ENCODE results near the gene SLC6A20.

Gene SLC6A20

GRCh38 chr3:45737234-45737633 lies 59.1 kb downstream of the SLC6A20 start:
- TF ChIP-seq SUZ12 (IDR thresholded peaks at IDR 0.05) (no peak), PKNOX1 (IDR thresholded peaks at IDR 0.05) (no peak), SP1 (IDR thresholded peaks at IDR 0.05) (no peak), FOXA1 (IDR thresholded peaks at IDR 0.05) (no peak), HDGF (IDR thresholded peaks at IDR 0.05; ENCODE audit: borderline replicate concordance) (no peak), LEF1 (IDR thresholded peaks at IDR 0.05; ENCODE audit: borderline replicate concordance) (no peak), TARDBP (IDR thresholded peaks at IDR 0.05) (no peak), NFRKB (IDR thresholded peaks at IDR 0.05) (no peak), CTBP1 (IDR thresholded peaks at IDR 0.05; ENCODE audit: borderline replicate concordance) (no peak), ZNF384 (IDR thresholded peaks at IDR 0.05) (no peak), ELF4 (IDR thresholded peaks at IDR 0.05) (no peak), FOXM1 (IDR thresholded peaks at IDR 0.05; ENCODE audit: borderline replicate concordance) (no peak), L3MBTL2 (conservative IDR thresholded peaks at IDR 0.05) (no peak), ARNT (IDR thresholded peaks at IDR 0.05) (no peak), FOXK2 (IDR thresholded peaks at IDR 0.05) (no peak), BHLHE40 (IDR thresholded peaks at IDR 0.05; ENCODE audit: borderline replicate concordance) (no peak)
- no peak for DNase-seq (ENCODE audit: extremely low spot score)
- CTCF ChIA-PET, result no interaction called here
- POLR2A ChIA-PET, result no interaction called here

GRCh38 chr3:45736707-45737106 lies 59.6 kb downstream of the SLC6A20 start:
- DNase-seq (ENCODE audit: extremely low spot score), result no peak
- CTCF ChIA-PET, result no interaction called here
- POLR2A ChIA-PET, result no interaction called here
- no peak for TF ChIP-seq FOXK2 (IDR thresholded peaks at IDR 0.05)
- TF ChIP-seq SP1 (IDR thresholded peaks at IDR 0.05), result no peak
- TF ChIP-seq FOXA1 (IDR thresholded peaks at IDR 0.05), result no peak
- TF ChIP-seq ELF4 (IDR thresholded peaks at IDR 0.05), result no peak
- no peak for TF ChIP-seq L3MBTL2 (conservative IDR thresholded peaks at IDR 0.05)
- TF ChIP-seq BHLHE40 (IDR thresholded peaks at IDR 0.05; ENCODE audit: borderline replicate concordance), result no peak
- no peak for TF ChIP-seq FOXM1 (IDR thresholded peaks at IDR 0.05; ENCODE audit: borderline replicate concordance)
- no peak for TF ChIP-seq ZNF384 (IDR thresholded peaks at IDR 0.05)
- TF ChIP-seq PKNOX1 (IDR thresholded peaks at IDR 0.05), result no peak
- TF ChIP-seq HDGF (IDR thresholded peaks at IDR 0.05; ENCODE audit: borderline replicate concordance), result no peak

GRCh38 chr3:45730409-45731154 lies 65.8 kb downstream of the SLC6A20 start:
- no peak for TF ChIP-seq CTBP1 (IDR thresholded peaks at IDR 0.05; ENCODE audit: borderline replicate concordance)
- TF ChIP-seq ELF4 (IDR thresholded peaks at IDR 0.05), result no peak
- no peak for TF ChIP-seq SP1 (IDR thresholded peaks at IDR 0.05)
- no peak for TF ChIP-seq TARDBP (IDR thresholded peaks at IDR 0.05)
- TF ChIP-seq ARNT (IDR thresholded peaks at IDR 0.05), result no peak
- no peak for TF ChIP-seq FOXM1 (IDR thresholded peaks at IDR 0.05; ENCODE audit: borderline replicate concordance)
- no peak for TF ChIP-seq ZNF384 (IDR thresholded peaks at IDR 0.05)
- no peak for TF ChIP-seq NFRKB (IDR thresholded peaks at IDR 0.05)
- no peak for TF ChIP-seq PKNOX1 (IDR thresholded peaks at IDR 0.05)
- TF ChIP-seq LEF1 (IDR thresholded peaks at IDR 0.05; ENCODE audit: borderline replicate concordance), result no peak
- TF ChIP-seq FOXK2 (IDR thresholded peaks at IDR 0.05), result no peak
- TF ChIP-seq L3MBTL2 (conservative IDR thresholded peaks at IDR 0.05), result no peak
- no peak for TF ChIP-seq SUZ12 (IDR thresholded peaks at IDR 0.05)
- no peak for TF ChIP-seq FOXA1 (IDR thresholded peaks at IDR 0.05)
- TF ChIP-seq HDGF (IDR thresholded peaks at IDR 0.05; ENCODE audit: borderline replicate concordance), result no peak
- no peak for TF ChIP-seq BHLHE40 (IDR thresholded peaks at IDR 0.05; ENCODE audit: borderline replicate concordance)
- ChIA-PET CTCF (no interaction called here), POLR2A (no interaction called here)
- no peak for DNase-seq (ENCODE audit: extremely low spot score)

- POLR2A ChIA-PET, result no interaction called here
- no peak for TF ChIP-seq ELF4 (IDR thresholded peaks at IDR 0.05)
- TF ChIP-seq NFRKB (IDR thresholded peaks at IDR 0.05), result no peak
- TF ChIP-seq SUZ12 (IDR thresholded peaks at IDR 0.05), result no peak
- no peak for TF ChIP-seq ZNF384 (IDR thresholded peaks at IDR 0.05)
- TF ChIP-seq FOXM1 (IDR thresholded peaks at IDR 0.05; ENCODE audit: borderline replicate concordance), result no peak
- no peak for TF ChIP-seq ARNT (IDR thresholded peaks at IDR 0.05)
- no peak for TF ChIP-seq HDGF (IDR thresholded peaks at IDR 0.05; ENCODE audit: borderline replicate concordance)
- CTCF ChIA-PET, result no interaction called here
- DNase-seq (ENCODE audit: extremely low spot score), result no peak
Measured at GRCh38 chr3:45729614-45730013, 66.7 kb downstream of the SLC6A20 start.

- no peak for TF ChIP-seq ARNT (IDR thresholded peaks at IDR 0.05)
- no peak for TF ChIP-seq PKNOX1 (IDR thresholded peaks at IDR 0.05)
- TF ChIP-seq ZNF384 (IDR thresholded peaks at IDR 0.05), result no peak
- no peak for TF ChIP-seq SP1 (IDR thresholded peaks at IDR 0.05)
- no peak for TF ChIP-seq FOXM1 (IDR thresholded peaks at IDR 0.05; ENCODE audit: borderline replicate concordance)
- TF ChIP-seq HDGF (IDR thresholded peaks at IDR 0.05; ENCODE audit: borderline replicate concordance), result no peak
- no peak for TF ChIP-seq TARDBP (IDR thresholded peaks at IDR 0.05)
- TF ChIP-seq BHLHE40 (IDR thresholded peaks at IDR 0.05; ENCODE audit: borderline replicate concordance), result no peak
- no peak for TF ChIP-seq ELF4 (IDR thresholded peaks at IDR 0.05)
- TF ChIP-seq SUZ12 (IDR thresholded peaks at IDR 0.05), result no peak
- no peak for TF ChIP-seq L3MBTL2 (conservative IDR thresholded peaks at IDR 0.05)
- TF ChIP-seq CTBP1 (IDR thresholded peaks at IDR 0.05; ENCODE audit: borderline replicate concordance), result no peak
- no peak for TF ChIP-seq NFRKB (IDR thresholded peaks at IDR 0.05)
- no peak for TF ChIP-seq LEF1 (IDR thresholded peaks at IDR 0.05; ENCODE audit: borderline replicate concordance)
- TF ChIP-seq FOXA1 (IDR thresholded peaks at IDR 0.05), result no peak
- no peak for TF ChIP-seq FOXK2 (IDR thresholded peaks at IDR 0.05)
Measured at GRCh38 chr3:45724911-45725310, 71.4 kb downstream of the SLC6A20 start.

More at GRCh38 chr3:45724911-45725310, 71.4 kb downstream of the SLC6A20 start:
- no peak for DNase-seq (ENCODE audit: extremely low spot score)
- CTCF ChIA-PET, result no interaction called here
- POLR2A ChIA-PET, result no interaction called here
